GM19193 (cell line): ENCODE results near the gene CDK4.

Experiments
- POLR2A ChIP-seq: IDR thresholded peaks from 4 replicates; pipeline ENCODE4 v1.6.1; 2011; ENCODE audit not compliant: insufficient read depth, insufficient read length; ENCODE audit errors: extremely low read depth

Gene CDK4

GRCh38 chr12:57750561-57751431 is 1.3 kb downstream of the CDK4 start:
- no peak for TF ChIP-seq POLR2A

- TF ChIP-seq POLR2A, result no peak
Measured at GRCh38 chr12:57749061-57749460, 3.0 kb downstream of the CDK4 start.

- TF ChIP-seq POLR2A, result no peak
Measured at GRCh38 chr12:57746025-57746424, 6.1 kb downstream of the CDK4 start.

- TF ChIP-seq POLR2A, result no peak
Measured at GRCh38 chr12:57745485-57745881, 6.6 kb downstream of the CDK4 start.

- TF ChIP-seq POLR2A, result peak; percentile 81
Measured at GRCh38 chr12:57744777-57745484, 7.2 kb downstream of the CDK4 start, which contains the start of gene TSPAN31. Gene TSPAN31 (plus strand): TSS chr12:57745039. CDS start chr12:57745155, 116 bp downstream.

- no peak for TF ChIP-seq POLR2A
Measured at GRCh38 chr12:57744194-57744776, 7.8 kb downstream of the CDK4 start.

GRCh38 chr12:57743769-57744168 is 8.3 kb downstream of the CDK4 start:
- no peak for TF ChIP-seq POLR2A

GRCh38 chr12:57741844-57742738 is 10.0 kb downstream of the CDK4 start:
- TF ChIP-seq POLR2A, result peak; percentile 54

GRCh38 chr12:57741413-57741789 is 10.7 kb downstream of the CDK4 start:
- TF ChIP-seq POLR2A, result no peak

GRCh38 chr12:57740656-57741412 is 11.3 kb downstream of the CDK4 start:
- no peak for TF ChIP-seq POLR2A

GRCh38 chr12:57739914-57740538 is 12.1 kb downstream of the CDK4 start:
- no peak for TF ChIP-seq POLR2A

- TF ChIP-seq POLR2A, result no peak
Measured at GRCh38 chr12:57739387-57739786, 12.7 kb downstream of the CDK4 start.

GRCh38 chr12:57738661-57739237 is 13.4 kb downstream of the CDK4 start, which contains the start of gene AGAP2:
Gene AGAP2 (minus strand): TSS chr12:57738742. CDS start chr12:57738246, 496 bp downstream.
- TF ChIP-seq POLR2A, result no peak
